ENCODE results near the gene RSU1. TPM values are rescaled to one million over a fixed set of nuclear protein-coding genes. Genes with fewer than 3 reads are reported as not detected.

The RSU1 gene
- total RNA-seq, 1 donor from 2014 or later: 33.7 TPM

DNA sequence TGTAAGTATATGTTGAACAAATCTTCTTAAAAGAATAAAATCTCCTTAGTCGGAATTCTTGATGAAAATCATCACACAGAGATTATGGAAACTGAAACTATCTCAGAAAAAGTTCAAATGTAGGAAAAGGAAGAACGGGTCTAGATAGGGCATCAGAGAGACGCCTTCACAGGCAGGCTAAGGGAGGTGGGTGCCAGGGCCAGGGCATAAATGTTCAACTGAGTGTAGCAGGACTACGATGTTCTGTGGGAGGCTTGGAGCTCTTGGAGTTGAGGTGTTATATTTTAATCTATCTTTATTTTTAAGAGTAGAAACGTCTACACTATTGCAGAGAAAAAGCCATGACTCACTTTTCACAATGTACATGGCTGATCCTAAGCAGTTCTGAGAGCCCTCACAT is 101.2 kb downstream of the RSU1 start:
- TF ChIP-seq, protein P1, sequence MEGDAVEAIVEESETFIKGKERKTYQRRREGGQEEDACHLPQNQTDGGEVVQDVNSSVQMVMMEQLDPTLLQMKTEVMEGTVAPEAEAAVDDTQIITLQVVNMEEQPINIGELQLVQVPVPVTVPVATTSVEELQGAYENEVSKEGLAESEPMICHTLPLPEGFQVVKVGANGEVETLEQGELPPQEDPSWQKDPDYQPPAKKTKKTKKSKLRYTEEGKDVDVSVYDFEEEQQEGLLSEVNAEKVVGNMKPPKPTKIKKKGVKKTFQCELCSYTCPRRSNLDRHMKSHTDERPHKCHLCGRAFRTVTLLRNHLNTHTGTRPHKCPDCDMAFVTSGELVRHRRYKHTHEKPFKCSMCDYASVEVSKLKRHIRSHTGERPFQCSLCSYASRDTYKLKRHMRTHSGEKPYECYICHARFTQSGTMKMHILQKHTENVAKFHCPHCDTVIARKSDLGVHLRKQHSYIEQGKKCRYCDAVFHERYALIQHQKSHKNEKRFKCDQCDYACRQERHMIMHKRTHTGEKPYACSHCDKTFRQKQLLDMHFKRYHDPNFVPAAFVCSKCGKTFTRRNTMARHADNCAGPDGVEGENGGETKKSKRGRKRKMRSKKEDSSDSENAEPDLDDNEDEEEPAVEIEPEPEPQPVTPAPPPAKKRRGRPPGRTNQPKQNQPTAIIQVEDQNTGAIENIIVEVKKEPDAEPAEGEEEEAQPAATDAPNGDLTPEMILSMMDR (conservative IDR thresholded peaks at IDR 0.05): no peak
- Mint-ChIP-seq H3K27ac (ENCODE audit: unreplicated experiment) (peak overlapping the region; percentile 30), H3K9me3 (peaks cover 22% of the 10 kb centered on the region), H3K4me1 (no peaks in the 10 kb centered on the region), H3K36me3 (ENCODE audit: low read depth) (peaks cover 38% of the 10 kb centered on the region), H3K27me3 (ENCODE audit: low read depth) (no peaks in the 10 kb centered on the region), H3K4me3 (no peak overlapping the region)
- no peak for DNase-seq (ENCODE audit: low read depth, low spot score)

GRCh38 chr10:16713290-16713689 is 103.9 kb downstream of the RSU1 start:
- Mint-ChIP-seq H3K36me3 (ENCODE audit: low read depth) (peaks cover 36% of the 10 kb centered on the region), H3K4me3 (no peak overlapping the region), H3K27ac (ENCODE audit: unreplicated experiment) (no peak overlapping the region), H3K9me3 (peaks cover 25% of the 10 kb centered on the region), H3K27me3 (ENCODE audit: low read depth) (no peaks in the 10 kb centered on the region), H3K4me1 (no peaks in the 10 kb centered on the region)
- TF ChIP-seq, protein P1 (conservative IDR thresholded peaks at IDR 0.05): no peak
- DNase-seq (ENCODE audit: low read depth, low spot score): no peak

DNA sequence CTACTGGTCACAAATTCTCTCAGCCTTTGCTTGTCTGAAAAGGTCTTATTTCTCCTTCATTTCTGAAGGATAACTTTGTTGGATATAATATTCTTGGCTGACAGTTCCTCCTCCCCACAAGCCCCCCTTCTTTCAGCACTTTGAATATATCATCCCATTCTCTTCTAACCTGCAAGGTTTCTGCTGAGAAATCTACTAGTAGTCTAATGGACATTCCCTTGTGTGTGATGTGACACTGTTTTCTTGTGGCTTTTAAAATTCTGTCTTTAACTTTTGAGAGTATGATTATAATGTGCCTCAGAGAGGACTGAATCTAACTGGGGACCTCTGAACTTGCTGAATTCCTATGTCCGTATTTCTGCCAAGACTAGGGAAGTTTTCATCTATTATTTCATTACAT is 104.3 kb downstream of the RSU1 start:
- DNase-seq (ENCODE audit: low read depth, low spot score): no peak
- Mint-ChIP-seq H3K4me3 (no peak overlapping the region), H3K27me3 (ENCODE audit: low read depth) (no peaks in the 10 kb centered on the region), H3K27ac (ENCODE audit: unreplicated experiment) (no peak overlapping the region), H3K4me1 (no peaks in the 10 kb centered on the region), H3K9me3 (peaks cover 25% of the 10 kb centered on the region), H3K36me3 (ENCODE audit: low read depth) (peaks cover 36% of the 10 kb centered on the region)
- TF ChIP-seq, protein P1 (conservative IDR thresholded peaks at IDR 0.05): no peak

GRCh38 chr10:16700331-16700730 is 116.9 kb downstream of the RSU1 start:
- Mint-ChIP-seq H3K27ac (ENCODE audit: unreplicated experiment) (no peak overlapping the region), H3K9me3 (peaks cover 2% of the 10 kb centered on the region), H3K36me3 (ENCODE audit: low read depth) (peaks cover 4% of the 10 kb centered on the region), H3K4me1 (peaks cover 20% of the 10 kb centered on the region), H3K27me3 (ENCODE audit: low read depth) (peaks cover 53% of the 10 kb centered on the region), H3K4me3 (no peak overlapping the region)
- TF ChIP-seq, protein P1 (conservative IDR thresholded peaks at IDR 0.05): no peak
- DNase-seq (ENCODE audit: low read depth, low spot score): no peak

DNA sequence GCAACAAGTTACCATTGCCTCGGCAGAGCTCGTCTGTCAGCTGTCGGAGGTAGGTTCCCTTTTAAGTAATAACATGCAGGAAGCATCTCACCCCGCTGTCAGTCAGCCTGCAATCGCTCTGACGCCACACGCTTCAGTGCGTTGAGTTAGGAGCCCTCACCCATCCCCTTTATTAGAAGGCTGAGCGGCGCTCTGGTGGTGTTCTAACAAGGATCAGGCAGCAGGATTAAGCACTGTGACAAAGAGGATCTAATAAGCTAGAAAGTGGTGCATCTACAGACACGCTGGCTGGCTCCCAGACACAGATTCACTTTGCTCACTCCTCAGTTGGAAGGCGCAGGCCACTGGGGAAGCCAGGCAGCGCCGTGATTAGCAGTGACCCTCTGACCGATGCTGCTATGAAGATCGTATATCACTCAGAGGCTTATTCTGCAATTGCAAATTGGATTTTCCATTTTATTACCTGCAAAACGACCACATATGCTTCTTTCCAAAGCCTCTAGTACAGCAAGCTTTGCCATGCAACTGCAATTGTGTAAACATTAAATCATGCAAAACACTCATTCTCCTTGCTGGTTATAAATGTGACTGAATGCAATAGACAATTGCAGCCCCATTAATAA is 117.7 kb downstream of the RSU1 start:
- Mint-ChIP-seq H3K9me3 (peaks cover 2% of the 10 kb centered on the region), H3K36me3 (ENCODE audit: low read depth) (peaks cover 4% of the 10 kb centered on the region), H3K4me3 (no peak overlapping the region), H3K27me3 (ENCODE audit: low read depth) (peaks cover 58% of the 10 kb centered on the region), H3K27ac (ENCODE audit: unreplicated experiment) (no peak overlapping the region), H3K4me1 (peaks cover 20% of the 10 kb centered on the region)
- no peak for DNase-seq (ENCODE audit: low read depth, low spot score)
- TF ChIP-seq, protein P1 (conservative IDR thresholded peaks at IDR 0.05): no peak
